Mesenchymal stem cell (in vitro differentiated cells and primary cell): ENCODE results near the gene FAM76A.

ENCODE experiments used
- DNase-seq: peaks from one replicate; pipeline ENCODE4 v3.0.0-alpha.2; 2013
- H2AFZ ChIP-seq: one replicate; pipeline ENCODE4 v1.6.1; 2013; ENCODE audit warnings: low read depth, mild to moderate bottlenecking, control low read depth, inconsistent platforms, low read length, moderate library complexity
- H2AK5ac ChIP-seq: 2 replicates; pipeline ENCODE4 v1.6.1; 2013; ENCODE audit warnings: low read length, moderate library complexity, mild to moderate bottlenecking, inconsistent platforms; ENCODE audit not compliant: severe bottlenecking
- H2BK120ac ChIP-seq: one replicate; pipeline ENCODE4 v1.6.1; 2013; ENCODE audit warnings: low read depth, mild to moderate bottlenecking, inconsistent platforms, low read length, moderate library complexity
- H2BK12ac ChIP-seq, 2 experiments: one replicate each; pipeline ENCODE4 v1.6.1; 2013; ENCODE audit warnings: inconsistent platforms in 2 of 2, low read length in 2 of 2, mild to moderate bottlenecking in 2 of 2, moderate library complexity in 2 of 2, control low read depth in 1 of 2
- H2BK15ac ChIP-seq: one replicate; pipeline ENCODE4 v1.6.1; 2013; ENCODE audit warnings: mild to moderate bottlenecking, low read depth, inconsistent platforms; ENCODE audit not compliant: poor library complexity, severe bottlenecking
- H2BK5ac ChIP-seq: 2 replicates; pipeline ENCODE4 v1.6.1; 2013; ENCODE audit warnings: low read depth, mild to moderate bottlenecking, low read length, control low read depth, inconsistent platforms; ENCODE audit not compliant: poor library complexity, severe bottlenecking
- H3K14ac ChIP-seq, 2 experiments: one replicate each; pipeline ENCODE4 v1.6.1; 2013; ENCODE audit warnings: inconsistent platforms in 2 of 2, low read length in 2 of 2, control low read depth in 1 of 2, mild to moderate bottlenecking in 1 of 2, moderate library complexity in 1 of 2
- H3K18ac ChIP-seq, 2 experiments: one replicate each; pipeline ENCODE4 v1.6.1; 2013; ENCODE audit warnings: inconsistent platforms in 2 of 2, low read length in 2 of 2, control low read depth in 1 of 2, low read depth in 1 of 2, mild to moderate bottlenecking in 1 of 2
- H3K23ac ChIP-seq, 2 experiments: one replicate each; pipeline ENCODE4 v1.6.1; 2013; ENCODE audit warnings: inconsistent platforms in 2 of 2, low read length in 2 of 2, mild to moderate bottlenecking in 2 of 2, moderate library complexity in 2 of 2, control low read depth in 1 of 2
- H3K27ac ChIP-seq: 2 replicates; pipeline ENCODE4 v1.5.1; 2013; ENCODE audit warnings: mild to moderate bottlenecking, moderate library complexity, low read length, control low read depth, inconsistent platforms; ENCODE audit not compliant: poor library complexity, severe bottlenecking
- H3K27me3 ChIP-seq, 2 experiments: 2 replicates each; pipeline versions ENCODE4 v1.6.1 to v1.7.0; 2013; ENCODE audit warnings: low read length in 2 of 2, mild to moderate bottlenecking in 2 of 2, moderate library complexity in 2 of 2, control low read depth in 1 of 2, inconsistent platforms in 1 of 2; ENCODE audit not compliant: control insufficient read depth in 1 of 2, insufficient read depth in 1 of 2
- H3K36me3 ChIP-seq, 2 experiments: 2 replicates each; pipeline versions ENCODE4 v1.6.1 to v1.7.0; 2013; ENCODE audit warnings: low read length in 2 of 2, control low read depth in 1 of 2, inconsistent platforms in 1 of 2, low read depth in 1 of 2, mild to moderate bottlenecking in 1 of 2; ENCODE audit not compliant: insufficient read depth in 2 of 2, control insufficient read depth in 1 of 2
- H3K4ac ChIP-seq, 2 experiments: one replicate each; pipeline ENCODE4 v1.6.1; 2013; ENCODE audit warnings: inconsistent platforms in 2 of 2, low read length in 2 of 2, mild to moderate bottlenecking in 2 of 2, moderate library complexity in 2 of 2, control low read depth in 1 of 2, low read depth in 1 of 2
- H3K4me1 ChIP-seq: 2 replicates; pipeline ENCODE4 v1.6.1; 2013; ENCODE audit warnings: low read depth, low read length, control low read depth; ENCODE audit not compliant: control insufficient read depth, insufficient read depth
- H3K4me2 ChIP-seq: 2 replicates; pipeline ENCODE4 v1.6.1; 2013; ENCODE audit warnings: low read length, mild to moderate bottlenecking, inconsistent platforms; ENCODE audit not compliant: poor library complexity, severe bottlenecking
- H3K4me3 ChIP-seq, 2 experiments: 2 replicates each; pipeline versions ENCODE4 v1.5.1 to v1.7.0; 2013; ENCODE audit warnings: low read length in 2 of 2, mild to moderate bottlenecking in 2 of 2, control low read depth in 1 of 2, low read depth in 1 of 2; ENCODE audit not compliant: insufficient read depth in 1 of 2
- H3K79me1 ChIP-seq: replicated peaks from 2 replicates; pipeline ENCODE4 v1.6.1; 2013; ENCODE audit warnings: mild to moderate bottlenecking, control low read depth, low read length, inconsistent platforms; ENCODE audit not compliant: poor library complexity, severe bottlenecking
- H3K9ac ChIP-seq: 2 replicates; pipeline ENCODE4 v1.7.0; 2013; ENCODE audit warnings: mild to moderate bottlenecking, low read length, moderate library complexity
- H3K9me3 ChIP-seq: 2 replicates; pipeline ENCODE4 v1.7.0; 2013; ENCODE audit warnings: mild to moderate bottlenecking, low read length; ENCODE audit not compliant: control insufficient read depth
- H4K8ac ChIP-seq: one replicate; pipeline ENCODE4 v1.6.1; 2013; ENCODE audit warnings: inconsistent platforms, mild to moderate bottlenecking, low read length, moderate library complexity
- H4K91ac ChIP-seq: one replicate; pipeline ENCODE4 v1.6.1; 2013; ENCODE audit warnings: mild to moderate bottlenecking, low read length, inconsistent platforms
- WGBS: methylation state at CpG from one replicate; pipeline ENCODE4 v1.1.7; 2013; ENCODE audit warnings: mixed read lengths; 5-methylcytosine and 5-hydroxymethylcytosine counted together

Gene FAM76A

DNA sequence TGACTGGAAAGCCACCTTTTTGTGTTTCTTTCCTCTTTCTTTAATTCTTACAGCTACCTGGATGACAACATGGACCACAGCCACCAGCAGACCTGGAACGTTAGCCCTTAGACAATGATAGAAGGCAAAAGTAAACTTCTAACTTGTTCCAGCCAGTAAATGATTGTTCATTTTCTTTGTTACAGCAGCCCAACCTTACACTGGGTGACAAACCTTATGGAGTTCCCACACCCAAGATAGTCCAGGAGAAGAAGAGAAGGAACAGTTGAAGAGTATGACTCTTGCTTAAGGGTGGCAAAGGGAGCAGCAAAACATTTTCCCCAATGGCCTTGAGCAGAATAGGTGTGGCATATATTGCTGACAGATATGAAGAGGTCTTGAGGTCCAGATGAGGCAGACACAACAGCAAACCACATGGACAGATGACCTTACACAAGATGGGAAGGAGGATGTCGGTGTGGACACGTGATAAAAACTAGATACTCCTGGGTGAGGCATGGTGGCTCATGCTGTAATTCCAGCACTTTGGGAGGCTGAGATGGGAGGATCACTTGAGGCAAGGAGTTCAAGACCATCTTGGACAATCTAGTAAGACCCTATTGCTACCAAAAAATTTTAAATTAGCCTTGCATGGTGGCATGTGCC is 11.8 kb upstream of the FAM76A start:
- Histone ChIP-seq H3K27ac (no peak overlapping the region), H4K91ac (no peak overlapping the region), H2BK15ac (no peak overlapping the region), H3K14ac (no peak overlapping the region), H3K4me3 (no peak overlapping the region), H2AFZ (no peak overlapping the region), H2BK120ac (no peak overlapping the region), H3K79me1 (no peaks in the 10 kb centered on the region), H4K8ac (no peak overlapping the region), H3K4me2 (no peak overlapping the region), H2AK5ac (no peak overlapping the region), H3K9me3 (peaks cover 6% of the 10 kb centered on the region), H2BK5ac (no peak overlapping the region), H3K23ac (no peak overlapping the region), H3K27me3 (peaks cover 6 to 12% of the 10 kb centered on the region in 2 experiments), H3K4ac (no peak overlapping the region), H2BK12ac (no peak overlapping the region), H3K18ac (no peak overlapping the region), H3K4me1 (no peaks in the 10 kb centered on the region), H3K9ac (no peak overlapping the region), H3K36me3 (no peaks in the 10 kb centered on the region)
- 92% methylated on average over 3 of the region's 3 CpGs for WGBS
- DNase-seq = no peak

GRCh38 chr1:27716262-27716895 is 9.4 kb upstream of the FAM76A start:
- H3K4ac ChIP-seq = no peak overlapping the region
- no peak overlapping the region for H3K14ac ChIP-seq
- H3K27me3 ChIP-seq = peaks cover 6 to 12% of the 10 kb centered on the region in 2 experiments
- 27% methylated on average over 1 of the region's 2 CpGs for WGBS
- H2AK5ac ChIP-seq = no peak overlapping the region
- H3K36me3 ChIP-seq = no peaks in the 10 kb centered on the region
- no peaks in the 10 kb centered on the region for H3K4me1 ChIP-seq
- no peak overlapping the region for H2BK15ac ChIP-seq
- H2BK5ac ChIP-seq = no peak overlapping the region
- no peak overlapping the region for H2AFZ ChIP-seq
- H2BK120ac ChIP-seq = no peak overlapping the region
- H3K9me3 ChIP-seq = peaks cover 6% of the 10 kb centered on the region
- H3K4me2 ChIP-seq = no peak overlapping the region
- H3K79me1 ChIP-seq = no peaks in the 10 kb centered on the region
- no peak overlapping the region for H4K8ac ChIP-seq
- H3K27ac ChIP-seq = no peak overlapping the region
- H2BK12ac ChIP-seq = no peak overlapping the region
- no peak overlapping the region for H4K91ac ChIP-seq
- H3K18ac ChIP-seq = no peak overlapping the region
- H3K4me3 ChIP-seq = no peak overlapping the region
- DNase-seq = no peak
- no peak overlapping the region for H3K23ac ChIP-seq
- H3K9ac ChIP-seq = no peak overlapping the region

DNA sequence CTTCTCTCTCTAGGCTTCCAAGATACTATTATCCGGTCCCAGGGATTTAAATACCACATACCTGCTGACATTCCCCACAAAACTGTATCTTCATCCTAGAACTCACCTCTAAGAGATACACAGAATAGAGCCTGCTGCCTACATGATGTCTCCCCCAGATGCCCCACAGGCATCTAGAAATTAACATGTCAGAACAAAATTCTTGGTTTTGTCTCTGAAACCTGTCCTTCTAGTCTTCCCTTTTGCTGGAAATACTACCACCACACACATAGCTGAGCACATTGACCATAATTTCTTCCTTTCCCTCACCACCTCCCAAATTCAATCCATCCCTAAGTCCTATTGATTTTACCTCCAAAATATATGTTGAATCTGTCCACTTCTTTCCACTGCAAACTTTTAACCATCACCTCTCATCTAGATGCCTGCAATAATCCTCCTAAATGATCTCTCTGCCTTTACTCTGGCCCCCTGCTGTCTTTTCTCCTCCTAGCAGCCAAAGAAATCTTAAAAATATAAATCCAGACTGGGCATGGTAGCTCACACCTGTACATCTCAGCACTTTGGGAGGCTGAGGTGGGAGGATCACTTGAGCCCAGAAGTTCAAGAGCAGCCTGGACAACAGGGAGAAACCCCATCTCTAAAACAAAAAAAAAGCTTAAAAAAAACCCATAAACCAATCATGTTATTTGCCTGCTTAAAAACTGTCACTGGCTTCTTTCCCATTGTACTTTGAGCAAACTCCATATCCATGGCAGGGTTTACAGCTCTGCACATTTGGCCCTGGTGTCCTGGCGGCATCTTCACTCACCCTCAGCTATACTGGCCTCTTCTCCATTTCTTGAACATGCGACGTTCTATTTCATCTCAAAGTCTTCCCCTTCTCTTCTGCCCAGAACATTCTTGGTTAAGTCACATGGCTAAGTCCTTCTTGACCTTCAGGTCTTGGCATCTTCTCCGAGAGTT is 6.2 kb upstream of the FAM76A start:
- H3K4me1 ChIP-seq = no peaks in the 10 kb centered on the region
- no peak overlapping the region for H2BK120ac ChIP-seq
- no peak overlapping the region for H2BK15ac ChIP-seq
- no peak overlapping the region for H3K4me2 ChIP-seq
- H3K9me3 ChIP-seq = peaks cover 6% of the 10 kb centered on the region
- peaks cover 0 to 9% of the 10 kb centered on the region in 2 experiments for H3K27me3 ChIP-seq
- H2BK5ac ChIP-seq = no peak overlapping the region
- H3K27ac ChIP-seq = no peak overlapping the region
- no peak overlapping the region for H3K18ac ChIP-seq
- no peak overlapping the region for H2BK12ac ChIP-seq
- no peak overlapping the region for H3K4me3 ChIP-seq
- H2AK5ac ChIP-seq = no peak overlapping the region
- H2AFZ ChIP-seq = no peak overlapping the region
- no peaks in the 10 kb centered on the region for H3K79me1 ChIP-seq
- WGBS = 86% methylated on average over 5 of the region's 5 CpGs
- no peak overlapping the region for H3K4ac ChIP-seq
- H3K9ac ChIP-seq = no peak overlapping the region
- DNase-seq = peak; percentile 25
- H3K23ac ChIP-seq = no peak overlapping the region
- no peak overlapping the region for H4K8ac ChIP-seq
- no peak overlapping the region for H4K91ac ChIP-seq
- no peak overlapping the region for H3K14ac ChIP-seq
- H3K36me3 ChIP-seq = no peaks in the 10 kb centered on the region

DNA sequence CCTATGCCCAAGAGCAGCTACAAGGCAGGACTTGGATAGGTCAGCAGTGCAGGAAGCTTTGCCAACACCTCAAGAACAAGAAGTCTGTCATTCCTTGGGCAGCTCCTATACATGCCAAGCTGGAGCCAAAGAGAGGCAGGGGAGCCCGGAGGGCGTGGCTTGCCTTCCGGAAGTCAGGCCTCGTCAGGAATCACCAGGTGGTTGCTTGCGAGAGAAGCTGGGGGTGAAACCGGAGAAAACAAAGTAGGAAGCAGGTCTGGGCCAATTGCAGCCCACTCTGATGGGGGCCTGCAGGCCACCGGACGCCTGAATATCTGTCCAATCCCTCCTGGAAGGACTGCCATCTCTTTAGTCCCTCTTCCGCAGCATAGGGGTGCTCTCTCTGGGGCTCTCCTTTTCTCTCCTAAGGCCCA is 794 bp upstream of the FAM76A start:
- H3K4me2 ChIP-seq = peak overlapping the region; percentile 87
- H3K4me1 ChIP-seq = peaks cover 4% of the 10 kb centered on the region
- WGBS = 95% methylated on average over 9 of the region's 9 CpGs
- peak overlapping the region; percentile 98 for H2AFZ ChIP-seq
- no peak overlapping the region for H2BK15ac ChIP-seq
- no peaks in the 10 kb centered on the region for H3K9me3 ChIP-seq
- no peak overlapping the region for H4K91ac ChIP-seq
- peak overlapping the region in 1 of 2 experiments; percentile 84 for H3K4me3 ChIP-seq
- H3K9ac ChIP-seq = peak overlapping the region; percentile 96
- DNase-seq = no peak
- H2BK5ac ChIP-seq = no peak overlapping the region
- no peak overlapping the region for H3K23ac ChIP-seq
- peak overlapping the region; percentile 83 for H4K8ac ChIP-seq
- peak overlapping the region; percentile 8 for H3K27ac ChIP-seq
- peaks cover 4 to 22% of the 10 kb centered on the region in 2 experiments for H3K36me3 ChIP-seq
- peak overlapping the region; percentile 4 to 21 for H3K4ac ChIP-seq
- peak overlapping the region; percentile 73 to 75 for H3K18ac ChIP-seq
- peak overlapping the region; percentile 68 for H2AK5ac ChIP-seq
- H3K79me1 ChIP-seq = peaks cover 8% of the 10 kb centered on the region
- H2BK120ac ChIP-seq = no peak overlapping the region
- no peak overlapping the region for H2BK12ac ChIP-seq
- no peak overlapping the region for H3K14ac ChIP-seq
- no peaks in the 10 kb centered on the region for H3K27me3 ChIP-seq
